ENCODE data around the gene NCOA1. TPM values are rescaled to one million over a fixed set of nuclear protein-coding genes. Genes with fewer than 3 reads are reported as not detected.

NCOA1 gene
- total and polyA plus RNA-seq, 10 of the 15 experiments (the other 5 are each of a cell fraction or from before 2014, with no cell fraction given): 1.8 to 35.6 (median 6.1) TPM

DNA sequence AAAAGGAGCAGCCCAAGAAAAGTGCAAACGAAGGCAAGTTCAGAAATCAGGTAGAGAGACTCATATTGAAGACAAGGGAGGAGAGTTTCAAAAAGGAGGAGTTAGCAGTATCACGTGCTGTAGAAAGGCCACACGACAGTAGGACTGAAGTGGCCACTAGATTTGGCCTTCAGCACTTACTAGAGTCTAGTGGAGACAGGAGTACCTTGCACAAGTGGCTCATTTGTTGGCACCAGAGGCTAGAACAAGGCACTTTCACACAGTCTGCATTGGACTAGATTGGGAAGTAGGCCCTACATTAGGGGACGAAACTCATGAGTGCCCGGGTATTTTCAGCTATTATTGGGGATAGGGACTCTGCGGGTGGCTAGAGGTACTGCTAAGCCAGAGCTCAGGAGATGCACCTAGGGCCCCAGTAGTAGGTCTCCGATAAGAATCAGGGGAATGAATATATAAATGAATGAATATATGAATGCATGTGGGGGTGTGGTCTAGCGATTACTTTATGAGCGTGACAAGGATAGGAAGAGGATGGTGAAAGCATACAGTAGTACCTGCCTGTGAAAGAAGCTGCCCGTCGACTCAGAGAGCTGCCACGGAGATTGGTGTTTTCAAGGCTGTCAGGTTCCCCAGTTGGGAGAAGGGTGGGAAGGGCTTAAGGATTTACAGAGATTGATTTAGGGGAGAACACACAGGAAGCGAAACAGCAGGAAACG lies 1.4 kb upstream of the NCOA1 start (continued):
- TF ChIP-seq, protein P1, sequence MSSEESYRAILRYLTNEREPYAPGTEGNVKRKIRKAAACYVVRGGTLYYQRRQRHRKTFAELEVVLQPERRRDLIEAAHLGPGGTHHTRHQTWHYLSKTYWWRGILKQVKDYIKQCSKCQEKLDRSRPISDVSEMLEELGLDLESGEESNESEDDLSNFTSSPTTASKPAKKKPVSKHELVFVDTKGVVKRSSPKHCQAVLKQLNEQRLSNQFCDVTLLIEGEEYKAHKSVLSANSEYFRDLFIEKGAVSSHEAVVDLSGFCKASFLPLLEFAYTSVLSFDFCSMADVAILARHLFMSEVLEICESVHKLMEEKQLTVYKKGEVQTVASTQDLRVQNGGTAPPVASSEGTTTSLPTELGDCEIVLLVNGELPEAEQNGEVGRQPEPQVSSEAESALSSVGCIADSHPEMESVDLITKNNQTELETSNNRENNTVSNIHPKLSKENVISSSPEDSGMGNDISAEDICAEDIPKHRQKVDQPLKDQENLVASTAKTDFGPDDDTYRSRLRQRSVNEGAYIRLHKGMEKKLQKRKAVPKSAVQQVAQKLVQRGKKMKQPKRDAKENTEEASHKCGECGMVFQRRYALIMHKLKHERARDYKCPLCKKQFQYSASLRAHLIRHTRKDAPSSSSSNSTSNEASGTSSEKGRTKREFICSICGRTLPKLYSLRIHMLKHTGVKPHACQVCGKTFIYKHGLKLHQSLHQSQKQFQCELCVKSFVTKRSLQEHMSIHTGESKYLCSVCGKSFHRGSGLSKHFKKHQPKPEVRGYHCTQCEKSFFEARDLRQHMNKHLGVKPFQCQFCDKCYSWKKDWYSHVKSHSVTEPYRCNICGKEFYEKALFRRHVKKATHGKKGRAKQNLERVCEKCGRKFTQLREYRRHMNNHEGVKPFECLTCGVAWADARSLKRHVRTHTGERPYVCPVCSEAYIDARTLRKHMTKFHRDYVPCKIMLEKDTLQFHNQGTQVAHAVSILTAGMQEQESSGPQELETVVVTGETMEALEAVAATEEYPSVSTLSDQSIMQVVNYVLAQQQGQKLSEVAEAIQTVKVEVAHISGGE (CRISPR knock-in tag; IDR thresholded peaks at IDR 0.05): no peak

DNA sequence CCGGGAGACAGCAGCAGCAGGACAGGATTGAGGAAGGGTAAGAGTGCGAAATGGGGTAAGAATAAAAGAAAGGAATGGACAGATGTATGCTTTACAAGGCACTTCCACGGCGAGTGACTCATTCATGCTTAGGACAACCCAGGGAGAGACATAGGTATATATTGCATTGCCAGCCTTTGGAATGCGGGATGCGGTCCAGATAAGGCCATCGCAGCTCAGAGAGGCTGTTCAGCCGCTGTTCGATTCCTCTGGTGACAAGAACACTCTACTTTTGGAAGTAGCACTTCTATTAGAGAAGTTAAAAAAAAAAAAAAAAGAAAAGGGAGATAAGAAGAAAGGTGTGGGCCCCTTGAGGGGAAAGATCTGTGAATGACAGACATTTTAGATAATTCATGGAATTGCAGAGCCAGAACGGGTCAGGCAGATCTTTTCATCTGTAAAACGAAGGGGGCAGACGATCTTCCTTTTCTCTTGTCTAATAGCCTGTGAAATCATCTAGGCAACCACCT lies 819 bp upstream of the NCOA1 start:
- no peak for FAIRE-seq
- CTCF ChIA-PET: no interaction called here
- no peak for TF ChIP-seq SMAD1 (IDR thresholded peaks at IDR 0.05; ENCODE audit: low read depth, partially characterized antibody)
- TF ChIP-seq STAT3 (IDR thresholded peaks at IDR 0.05; ENCODE audit: low read depth, low read length): no peak
- no peak for TF ChIP-seq ZNF274 (IDR thresholded peaks at IDR 0.05; ENCODE audit: insufficient read depth, insufficient read length)
- no peak for TF ChIP-seq RUNX3 (IDR thresholded peaks at IDR 0.05; ENCODE audit: low read length)
- TF ChIP-seq MLLT1 (IDR thresholded peaks at IDR 0.05): 0 out of 2 replicates have a peak, but pooled peaks have one; percentile 32
- TF ChIP-seq KLF5 (IDR thresholded peaks at IDR 0.05; ENCODE audit: partially characterized antibody): no peak
- no peak for TF ChIP-seq DPF2 (IDR thresholded peaks at IDR 0.05)
- no peak for TF ChIP-seq WRNIP1 (IDR thresholded peaks at IDR 0.05; ENCODE audit: borderline replicate concordance, low read depth, low read length)
- TF ChIP-seq, protein P2, sequence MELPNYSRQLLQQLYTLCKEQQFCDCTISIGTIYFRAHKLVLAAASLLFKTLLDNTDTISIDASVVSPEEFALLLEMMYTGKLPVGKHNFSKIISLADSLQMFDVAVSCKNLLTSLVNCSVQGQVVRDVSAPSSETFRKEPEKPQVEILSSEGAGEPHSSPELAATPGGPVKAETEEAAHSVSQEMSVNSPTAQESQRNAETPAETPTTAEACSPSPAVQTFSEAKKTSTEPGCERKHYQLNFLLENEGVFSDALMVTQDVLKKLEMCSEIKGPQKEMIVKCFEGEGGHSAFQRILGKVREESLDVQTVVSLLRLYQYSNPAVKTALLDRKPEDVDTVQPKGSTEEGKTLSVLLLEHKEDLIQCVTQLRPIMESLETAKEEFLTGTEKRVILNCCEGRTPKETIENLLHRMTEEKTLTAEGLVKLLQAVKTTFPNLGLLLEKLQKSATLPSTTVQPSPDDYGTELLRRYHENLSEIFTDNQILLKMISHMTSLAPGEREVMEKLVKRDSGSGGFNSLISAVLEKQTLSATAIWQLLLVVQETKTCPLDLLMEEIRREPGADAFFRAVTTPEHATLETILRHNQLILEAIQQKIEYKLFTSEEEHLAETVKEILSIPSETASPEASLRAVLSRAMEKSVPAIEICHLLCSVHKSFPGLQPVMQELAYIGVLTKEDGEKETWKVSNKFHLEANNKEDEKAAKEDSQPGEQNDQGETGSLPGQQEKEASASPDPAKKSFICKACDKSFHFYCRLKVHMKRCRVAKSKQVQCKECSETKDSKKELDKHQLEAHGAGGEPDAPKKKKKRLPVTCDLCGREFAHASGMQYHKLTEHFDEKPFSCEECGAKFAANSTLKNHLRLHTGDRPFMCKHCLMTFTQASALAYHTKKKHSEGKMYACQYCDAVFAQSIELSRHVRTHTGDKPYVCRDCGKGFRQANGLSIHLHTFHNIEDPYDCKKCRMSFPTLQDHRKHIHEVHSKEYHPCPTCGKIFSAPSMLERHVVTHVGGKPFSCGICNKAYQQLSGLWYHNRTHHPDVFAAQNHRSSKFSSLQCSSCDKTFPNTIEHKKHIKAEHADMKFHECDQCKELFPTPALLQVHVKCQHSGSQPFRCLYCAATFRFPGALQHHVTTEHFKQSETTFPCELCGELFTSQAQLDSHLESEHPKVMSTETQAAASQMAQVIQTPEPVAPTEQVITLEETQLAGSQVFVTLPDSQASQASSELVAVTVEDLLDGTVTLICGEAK (IDR thresholded peaks at IDR 0.05; ENCODE audit: borderline replicate concordance): no peak; the same call in 1 of the 2 replicates

More for the DNA sequence above, 819 bp upstream of the NCOA1 start:
- TSS peak; percentile 76 for BruUV-seq (replicated peaks)
- Histone ChIP-seq H3K4me3 (peak overlapping the region; percentile 85), H4K20me1 (ENCODE audit: control insufficient read depth, insufficient read depth) (no peaks in the 10 kb centered on the region), H3K9me3 (replicated peaks; ENCODE audit: control insufficient read depth, insufficient read depth, low read length) (no peaks in the 10 kb centered on the region), H3K27ac (ENCODE audit: control insufficient read depth, insufficient read depth) (peak overlapping the region; percentile 71), H3K4me2 (ENCODE audit: control insufficient read depth, insufficient read depth) (peak overlapping the region; percentile 95), H3K9ac (ENCODE audit: control insufficient read depth, insufficient read depth, low read length) (peak overlapping the region; percentile 76), H3K79me2 (ENCODE audit: control insufficient read depth, insufficient read depth, low read length) (peaks cover 40% of the 10 kb centered on the region), H3K27me3 (replicated peaks in 1 of 2; ENCODE audit: control insufficient read depth in 2 of 2, insufficient read depth in 2 of 2, low read length in 1 of 2) (no peaks in the 10 kb centered on the region), H3K4me1 (ENCODE audit: control insufficient read depth, insufficient read depth, low read length) (peaks cover 8% of the 10 kb centered on the region), H3K36me3 (ENCODE audit: control insufficient read depth in 2 of 2, insufficient read depth in 2 of 2, low read length in 1 of 2) (no peaks in the 10 kb centered on the region), H2AFZ (ENCODE audit: control insufficient read depth, low read depth, low read length) (peak overlapping the region; percentile 85)
- ChIA-PET POLR2A (interaction anchor here (0.7 to 1.1 kb wide), 3 partner anchors 19 to 97 kb away, joined by 3 to 6 read pairs (median 3); no protein-coding TSS in a partner anchor), RAD21 (ENCODE audit: unreplicated experiment) (interaction anchor here (0.7 to 1.0 kb wide), 2 partner anchors 22 to 173 kb away, joined by 3 read pairs; no protein-coding TSS in a partner anchor), SMC1A (ENCODE audit: uncharacterized antibody, unreplicated experiment) (interaction anchor here (0.7 to 3.4 kb wide), 3 partner anchors 17 to 67 kb away, joined by 3 to 23 read pairs (median 4); no protein-coding TSS in a partner anchor)
- DNase-seq (ENCODE audit: low read depth, low spot score) (no peak), ATAC-seq (no peak)
- in situ Hi-C loops (cut with MboI): no loop called here
- WGBS (ENCODE audit: insufficient coverage, insufficient replicate concordance, low lambda C conversion rate, missing lambda C conversion rate): 29% methylated on average over 12 of the region's 12 CpGs
- intact Hi-C loops (cut with micrococcal nuclease; ENCODE audit: unreplicated experiment): loop anchor here (5.0 to 10.0 kb wide), 2 partner anchors 87 to 305 kb away; partner anchors contain the start of genes CENPO and PTRHD1

Data from GM12878 (cell line).